DOHH2 (cell line): ENCODE results near the gene ADIPOQ.
"Not testable (repeated sequence)": the region's sequence is repeated elsewhere in the genome, so short reads cannot be mapped to it uniquely, and the experiment has no call there.

ENCODE experiments used
- H3F3A ChIP-seq: fragments of 200-600 bp; sonication (generic), shearing (Covaris generic); 2 replicates; pipeline ENCODE4 v1.6.0; 2016; ENCODE audit warnings: antibody characterized with exemption, mild to moderate bottlenecking; ENCODE audit not compliant: control insufficient read depth, insufficient read depth
- H3K27ac ChIP-seq: fragments of 200-600 bp; sonication (generic); 2 replicates; pipeline ENCODE4 v1.5.1; 2014; ENCODE audit warnings: low read depth, mild to moderate bottlenecking, low read length, moderate library complexity
- H3K27me3 ChIP-seq: fragments of 200-600 bp; sonication (generic); 2 replicates; pipeline ENCODE4 v1.6.1; 2014; ENCODE audit warnings: mild to moderate bottlenecking, low read length, mixed read lengths; ENCODE audit not compliant: control insufficient read depth
- H3K36me3 ChIP-seq: fragments of 200-600 bp; sonication (generic); 2 replicates; pipeline ENCODE4 v1.6.1; 2014; ENCODE audit warnings: mild to moderate bottlenecking, low read length, moderate library complexity, mixed read lengths; ENCODE audit not compliant: control insufficient read depth
- H3K4me1 ChIP-seq: fragments of 200-600 bp; sonication (generic); 2 replicates; pipeline ENCODE4 v1.6.1; 2014; ENCODE audit warnings: mild to moderate bottlenecking, low read length, mixed read lengths; ENCODE audit not compliant: control insufficient read depth
- H3K4me2 ChIP-seq: fragments of 200-600 bp; sonication (generic); 2 replicates; pipeline ENCODE4 v1.6.0; 2014; ENCODE audit warnings: mild to moderate bottlenecking, low read length, moderate library complexity
- H3K4me3 ChIP-seq: fragments of 200-600 bp; sonication (generic); 2 replicates; pipeline ENCODE4 v1.5.1; 2014; ENCODE audit warnings: mild to moderate bottlenecking, low read length, mixed read lengths
- H3K79me2 ChIP-seq: fragments of 200-600 bp; sonication (generic); 2 replicates; pipeline ENCODE4 v1.6.1; 2014; ENCODE audit warnings: mild to moderate bottlenecking, low read length, mixed read lengths; ENCODE audit not compliant: control insufficient read depth
- H3K9me2 ChIP-seq: fragments of 200-600 bp; sonication (generic); replicated peaks from 2 replicates; pipeline ENCODE4 v1.6.1; 2014; ENCODE audit warnings: mild to moderate bottlenecking, low read length, mixed read lengths; ENCODE audit not compliant: control insufficient read depth
- H3K9me3 ChIP-seq: fragments of 200-600 bp; sonication (generic); 2 replicates; pipeline ENCODE4 v1.6.1; 2014; ENCODE audit warnings: antibody characterized with exemption, low read length, mixed read lengths; ENCODE audit not compliant: control insufficient read depth, insufficient read depth
- H4K20me1 ChIP-seq: fragments of 200-600 bp; sonication (generic); 2 replicates; pipeline ENCODE4 v1.6.0; 2014; ENCODE audit warnings: low read depth, mild to moderate bottlenecking, antibody characterized with exemption, low read length, moderate library complexity; ENCODE audit not compliant: control insufficient read depth, insufficient read depth
- EZH2phosphoT487 ChIP-seq: fragments of 200-600 bp; sonication (generic); IDR thresholded peaks from 2 replicates; pipeline ENCODE4 v1.6.1; 2017; ENCODE audit warnings: borderline replicate concordance, mild to moderate bottlenecking, antibody characterized with exemption, low read length, moderate library complexity, mixed read lengths
- TF ChIP-seq, protein P1 (sequence below): fragments of 200-600 bp; sonication (generic); IDR thresholded peaks from one replicate; pipeline ENCODE4 v1.5.1; 2014; ENCODE audit warnings: antibody characterized with exemption, mild to moderate bottlenecking, low read depth, low read length; ENCODE audit not compliant: poor library complexity, severe bottlenecking

Gene ADIPOQ

DNA sequence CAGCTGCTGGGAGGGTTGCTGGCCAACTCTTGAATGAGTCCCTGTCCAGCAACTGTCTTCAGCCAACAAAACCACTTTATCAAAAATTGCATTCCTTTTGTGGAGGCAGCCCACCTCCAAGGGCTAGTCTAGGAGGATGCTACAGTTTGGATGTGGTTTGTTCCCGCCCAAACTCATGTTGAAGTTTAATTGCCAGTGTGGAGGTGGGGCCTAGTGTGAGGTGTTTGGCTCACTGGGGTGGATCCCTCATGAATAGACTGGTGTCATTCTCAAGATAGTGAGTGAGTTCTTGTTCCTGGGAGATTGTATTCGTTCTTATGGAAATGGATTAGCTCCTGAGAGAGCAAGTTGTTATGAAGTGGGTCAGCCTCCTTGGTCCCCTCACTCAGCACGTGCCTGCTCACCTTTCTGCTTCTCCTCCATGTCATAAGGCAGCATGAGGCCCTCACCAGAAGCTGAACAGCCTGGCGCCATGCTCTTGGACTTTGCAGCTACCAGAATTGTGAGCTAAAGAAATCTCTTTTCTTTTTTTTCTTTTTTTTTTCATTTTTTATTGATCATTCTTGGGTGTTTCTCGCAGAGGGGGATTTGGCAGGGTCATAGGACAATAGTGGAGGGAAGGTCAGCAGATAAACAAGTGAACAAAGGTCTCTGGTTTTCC is 32.0 kb upstream of the ADIPOQ start:
- peaks cover 18% of the 10 kb centered on the region for H3K79me2 ChIP-seq
- H3K27me3 ChIP-seq, result no peaks in the 10 kb centered on the region
- H3K9me2 ChIP-seq, result no peaks in the 10 kb centered on the region
- no peak overlapping the region for H3K27ac ChIP-seq
- no peak overlapping the region for H3K4me2 ChIP-seq
- H3F3A ChIP-seq, result 0 out of 2 replicates have a peak, but pooled peaks cover 6% of the 10 kb centered on the region
- peaks cover 12% of the 10 kb centered on the region for H3K4me1 ChIP-seq
- H4K20me1 ChIP-seq, result no peaks in the 10 kb centered on the region
- H3K36me3 ChIP-seq, result peaks cover 7% of the 10 kb centered on the region
- H3K9me3 ChIP-seq, result no peaks in the 10 kb centered on the region
- TF ChIP-seq EZH2phosphoT487, result no peak
- TF ChIP-seq, protein P1, sequence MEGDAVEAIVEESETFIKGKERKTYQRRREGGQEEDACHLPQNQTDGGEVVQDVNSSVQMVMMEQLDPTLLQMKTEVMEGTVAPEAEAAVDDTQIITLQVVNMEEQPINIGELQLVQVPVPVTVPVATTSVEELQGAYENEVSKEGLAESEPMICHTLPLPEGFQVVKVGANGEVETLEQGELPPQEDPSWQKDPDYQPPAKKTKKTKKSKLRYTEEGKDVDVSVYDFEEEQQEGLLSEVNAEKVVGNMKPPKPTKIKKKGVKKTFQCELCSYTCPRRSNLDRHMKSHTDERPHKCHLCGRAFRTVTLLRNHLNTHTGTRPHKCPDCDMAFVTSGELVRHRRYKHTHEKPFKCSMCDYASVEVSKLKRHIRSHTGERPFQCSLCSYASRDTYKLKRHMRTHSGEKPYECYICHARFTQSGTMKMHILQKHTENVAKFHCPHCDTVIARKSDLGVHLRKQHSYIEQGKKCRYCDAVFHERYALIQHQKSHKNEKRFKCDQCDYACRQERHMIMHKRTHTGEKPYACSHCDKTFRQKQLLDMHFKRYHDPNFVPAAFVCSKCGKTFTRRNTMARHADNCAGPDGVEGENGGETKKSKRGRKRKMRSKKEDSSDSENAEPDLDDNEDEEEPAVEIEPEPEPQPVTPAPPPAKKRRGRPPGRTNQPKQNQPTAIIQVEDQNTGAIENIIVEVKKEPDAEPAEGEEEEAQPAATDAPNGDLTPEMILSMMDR, result no peak
- no peak overlapping the region for H3K4me3 ChIP-seq

DNA sequence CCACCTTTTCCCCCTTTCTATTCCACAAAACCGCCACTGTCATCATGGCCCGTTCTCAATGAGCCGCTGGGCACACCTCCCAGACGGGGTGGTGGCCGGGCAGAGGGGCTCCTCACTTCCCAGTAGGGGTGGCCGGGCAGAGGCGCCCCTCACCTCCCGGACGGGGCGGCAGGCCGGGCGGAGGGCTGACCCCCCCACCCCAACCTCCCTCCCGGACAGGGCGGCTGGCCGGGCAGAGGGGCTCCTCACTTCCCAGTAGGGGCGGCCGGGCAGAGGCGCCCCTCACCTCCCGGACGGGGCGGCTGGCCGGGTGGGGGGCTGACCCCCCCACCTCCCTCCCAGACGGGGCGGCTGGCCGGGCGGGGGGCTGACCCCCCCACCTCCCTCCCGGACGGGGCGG is 31.2 kb upstream of the ADIPOQ start:
- H3K4me1 ChIP-seq, result peaks cover 11% of the 10 kb centered on the region
- not testable (repeated sequence) for H3K79me2 ChIP-seq, H3K36me3 ChIP-seq, H3K9me2 ChIP-seq, H3K4me2 ChIP-seq, H3K27me3 ChIP-seq, H3K9me3 ChIP-seq, H3K4me3 ChIP-seq, H3K27ac ChIP-seq, H3F3A ChIP-seq, H4K20me1 ChIP-seq

DNA sequence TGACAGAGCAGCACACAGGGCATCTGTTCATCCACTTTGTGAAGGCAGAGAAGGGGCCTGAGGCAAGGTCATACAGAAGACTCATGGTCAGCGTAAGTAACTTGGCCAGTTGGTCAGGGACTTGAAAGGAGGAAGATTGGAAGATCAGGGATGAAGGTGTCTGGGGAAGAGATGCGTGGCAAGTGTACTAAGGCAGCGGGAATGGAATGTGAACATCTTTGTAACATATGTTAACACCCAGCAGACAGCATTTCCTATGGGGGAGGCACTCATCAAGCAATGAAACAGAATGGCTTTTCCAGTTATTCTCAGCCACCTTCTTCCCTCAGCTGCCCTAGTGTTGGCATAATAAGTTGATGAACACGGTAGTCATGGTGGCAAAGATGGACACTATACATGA is 28.4 kb upstream of the ADIPOQ start:
- Histone ChIP-seq H3K4me1 (no peaks in the 10 kb centered on the region), H3K27me3 (no peaks in the 10 kb centered on the region), H3K27ac (no peak overlapping the region), H3K4me3 (no peak overlapping the region), H3K9me2 (no peaks in the 10 kb centered on the region), H3K36me3 (no peaks in the 10 kb centered on the region), H4K20me1 (no peaks in the 10 kb centered on the region), H3F3A (no peaks in the 10 kb centered on the region), H3K79me2 (no peaks in the 10 kb centered on the region), H3K9me3 (no peaks in the 10 kb centered on the region), H3K4me2 (no peak overlapping the region)
- TF ChIP-seq, protein P1, result no peak
- TF ChIP-seq EZH2phosphoT487, result no peak

DNA sequence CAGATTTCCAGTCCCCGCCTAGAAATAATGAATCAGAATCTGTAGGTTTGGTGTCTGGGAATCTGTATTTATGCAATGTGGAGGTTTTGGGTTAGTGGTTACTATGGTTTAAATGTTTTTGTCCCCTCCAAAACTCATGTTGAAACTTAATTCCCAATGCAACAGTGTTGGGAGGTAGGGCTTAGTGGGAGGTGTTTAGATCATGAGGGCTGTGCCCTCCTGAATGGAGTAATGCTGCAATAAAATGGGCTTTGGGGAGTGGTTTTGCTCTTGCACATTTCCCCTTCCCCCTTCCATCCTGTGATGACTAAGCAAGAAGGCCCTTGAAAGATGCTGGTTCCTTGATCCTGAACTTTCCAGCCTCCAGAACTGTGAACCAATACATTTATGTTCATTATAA is 27.1 kb upstream of the ADIPOQ start:
- H3K4me1 ChIP-seq, result no peaks in the 10 kb centered on the region
- H4K20me1 ChIP-seq, result no peaks in the 10 kb centered on the region
- no peaks in the 10 kb centered on the region for H3K27me3 ChIP-seq
- H3K79me2 ChIP-seq, result no peaks in the 10 kb centered on the region
- H3K9me3 ChIP-seq, result no peaks in the 10 kb centered on the region
- H3K4me3 ChIP-seq, result no peak overlapping the region
- no peaks in the 10 kb centered on the region for H3K9me2 ChIP-seq
- no peak overlapping the region for H3K27ac ChIP-seq
- H3F3A ChIP-seq, result no peaks in the 10 kb centered on the region
- no peak overlapping the region for H3K4me2 ChIP-seq
- H3K36me3 ChIP-seq, result no peaks in the 10 kb centered on the region
- TF ChIP-seq, protein P1, result no peak
- TF ChIP-seq EZH2phosphoT487, result no peak
